SK-N-SH (cell line): ENCODE data around the gene MET. TPM values are rescaled to one million over a fixed set of nuclear protein-coding genes. Genes with fewer than 3 reads are reported as not detected.
A peak's percentile ranks its signal among the peaks of the same experiment; 100 is the strongest.

ENCODE experiments used
- CTCF ChIA-PET: fragments of 300-600, 350-600 bp; formaldehyde crosslinking; extraction: SDS; loops from one replicate; lab custom pipeline; 2021; lab: Yijun Ruan, JAX
- POLR2A ChIA-PET: fragments of 350-600 bp; sonication (Branson Sonifier 250); formaldehyde crosslinking; extraction: SDS; loops from one replicate; lab custom pipeline; 2020; ENCODE audit warnings: antibody characterized with exemption, inconsistent platforms; lab: Yijun Ruan, JAX
- DNase-seq: peaks from one replicate; pipeline ENCODE4 v3.0.0; 2012
- H2AFZ ChIP-seq: fragments of 200-600 bp; sonication (generic); 2 replicates; pipeline ENCODE4 v1.8.1; 2016; ENCODE audit warnings: antibody characterized with exemption, mild to moderate bottlenecking, low read depth
- H3F3A ChIP-seq: fragments of 200-600 bp; sonication (generic); replicated peaks from 2 replicates; pipeline ENCODE3; 2016; ENCODE audit warnings: antibody characterized with exemption, mild to moderate bottlenecking; ENCODE audit not compliant: insufficient read depth
- H3K27ac ChIP-seq, 2 experiments: fragments of 200-500 bp in 1 of 2; fragments of 200-600 bp in 1 of 2; sonication (Bioruptor generic) in 1 of 2; sonication (generic), shearing (Covaris generic) in 1 of 2; 2 replicates each; pipeline versions ENCODE4 v1.5.1 to v1.6.1; 2014 to 2016; ENCODE audit warnings: low read depth in 2 of 2, inconsistent platforms in 1 of 2, low read length in 1 of 2, mild to moderate bottlenecking in 1 of 2, mixed read lengths in 1 of 2
- H3K27me3 ChIP-seq: fragments of 200-600 bp; sonication (generic), shearing (Covaris generic); 2 replicates; pipeline ENCODE4 v1.6.1; 2016; ENCODE audit warnings: mixed run types; ENCODE audit not compliant: insufficient read depth
- H3K36me3 ChIP-seq, 2 experiments: fragments of 200-500 bp in 1 of 2; fragments of 200-600 bp in 1 of 2; sonication (Bioruptor generic) in 1 of 2; sonication (generic) in 1 of 2; replicated peaks in 1 of 2; 2 replicates each; pipeline versions ENCODE3 to v1.5.1; 2014 to 2016; ENCODE audit warnings: low read length in 1 of 2, mild to moderate bottlenecking in 1 of 2; ENCODE audit not compliant: insufficient read depth in 2 of 2, control insufficient read depth in 1 of 2
- H3K4me1 ChIP-seq, 2 experiments: fragments of 200-500 bp in 1 of 2; fragments of 200-600 bp in 1 of 2; sonication (Bioruptor generic) in 1 of 2; sonication (generic), shearing (Covaris generic) in 1 of 2; 2 replicates each; pipeline versions ENCODE4 v1.5.1 to v1.6.1; 2014 to 2016; ENCODE audit warnings: low read depth in 1 of 2, low read length in 1 of 2, mixed run types in 1 of 2; ENCODE audit not compliant: insufficient read depth in 2 of 2, control insufficient read depth in 1 of 2
- H3K4me2 ChIP-seq: fragments of 200-600 bp; sonication (generic), shearing (Covaris generic); 2 replicates; pipeline ENCODE4 v1.6.1; 2017; ENCODE audit warnings: mixed run types
- H3K4me3 ChIP-seq, 2 experiments: fragments of 200-500 bp in 1 of 2; fragments of 200-600 bp in 1 of 2; sonication (Bioruptor generic) in 1 of 2; sonication (generic), shearing (Covaris generic) in 1 of 2; 2 replicates each; pipeline versions ENCODE4 v1.5.1 to v1.8.1; 2014 to 2016; ENCODE audit warnings: low read depth in 2 of 2, inconsistent platforms in 1 of 2, low read length in 1 of 2, mild to moderate bottlenecking in 1 of 2, mixed read lengths in 1 of 2, moderate library complexity in 1 of 2
- H3K79me2 ChIP-seq: fragments of 200-600 bp; sonication (generic); 2 replicates; pipeline ENCODE4 v1.8.1; 2017; ENCODE audit warnings: mild to moderate bottlenecking; ENCODE audit not compliant: insufficient read depth
- H3K9ac ChIP-seq: fragments of 200-600 bp; sonication (generic); 2 replicates; pipeline ENCODE4 v1.6.1; 2017; ENCODE audit warnings: mixed run types
- H3K9me2 ChIP-seq: fragments of 200-600 bp; sonication (generic); 2 replicates; pipeline ENCODE4 v1.6.1; 2017; ENCODE audit warnings: mixed run types
- H3K9me3 ChIP-seq: fragments of 200-600 bp; sonication (generic); 2 replicates; pipeline ENCODE4 v1.6.1; 2017; ENCODE audit warnings: mixed run types, mild to moderate bottlenecking, moderate library complexity
- H4K20me1 ChIP-seq: fragments of 200-600 bp; sonication (generic); 2 replicates; pipeline ENCODE4 v1.6.1; 2017; ENCODE audit warnings: mild to moderate bottlenecking, mixed run types; ENCODE audit not compliant: insufficient read depth
- CHD2 ChIP-seq: fragments of 150-350 bp; IDR thresholded peaks from 2 replicates; pipeline ENCODE4 v1.6.1; 2018; ENCODE audit warnings: low read length; ENCODE audit not compliant: partially characterized antibody
- ELF1 ChIP-seq: IDR thresholded peaks from 2 replicates; pipeline ENCODE4 v1.4.0; 2012
- EP300 ChIP-seq, 2 experiments: IDR thresholded peaks; 2 replicates each; pipeline versions ENCODE4 v1.4.0 to v1.6.1; 2012; ENCODE audit warnings: borderline replicate concordance in 1 of 2, low read depth in 1 of 2, low read length in 1 of 2
- FOXJ3 ChIP-seq: sonication (generic); formaldehyde crosslinking; IDR thresholded peaks from 2 replicates; pipeline ENCODE4 v1.5.1; 2020; ENCODE audit warnings: mild to moderate bottlenecking, missing genetic modification reagents
- FOXM1 ChIP-seq: IDR thresholded peaks from 2 replicates; pipeline ENCODE4 v1.4.0; 2012; ENCODE audit warnings: low read depth, mild to moderate bottlenecking
- JUND ChIP-seq: IDR thresholded peaks from 2 replicates; pipeline ENCODE4 v1.4.0; 2012
- MEF2A ChIP-seq: IDR thresholded peaks from 2 replicates; pipeline ENCODE4 v1.4.0; 2012; ENCODE audit warnings: low read depth, borderline replicate concordance
- NFIC ChIP-seq: IDR thresholded peaks from 2 replicates; pipeline ENCODE4 v1.4.0; 2012; ENCODE audit warnings: borderline replicate concordance
- PBX3 ChIP-seq: IDR thresholded peaks from 2 replicates; pipeline ENCODE4; 2012
- POLR2AphosphoS5 ChIP-seq: IDR thresholded peaks from 2 replicates; pipeline ENCODE4 v1.6.1; 2012; ENCODE audit warnings: low read depth, low read length
- RAD21 ChIP-seq: IDR thresholded peaks from 2 replicates; pipeline ENCODE4 v1.6.1; 2012; ENCODE audit warnings: mild to moderate bottlenecking, low read length
- RCOR1 ChIP-seq: fragments of 150-350 bp; IDR thresholded peaks from 2 replicates; pipeline ENCODE4 v1.6.1; 2017; ENCODE audit warnings: antibody characterized with exemption, low read length
- RFX5 ChIP-seq: IDR thresholded peaks from 2 replicates; pipeline ENCODE4 v1.6.1; 2012; ENCODE audit warnings: mild to moderate bottlenecking, improper control_type of control experiment, low read length
- SMC3 ChIP-seq: IDR thresholded peaks from 2 replicates; pipeline ENCODE4 v1.6.1; 2012; ENCODE audit warnings: low read depth, low read length, improper control_type of control experiment
- USF1 ChIP-seq: IDR thresholded peaks from 2 replicates; pipeline ENCODE4 v1.4.0; 2012; ENCODE audit warnings: low read depth, borderline replicate concordance
- WGBS: methylation state at CpG from one replicate; pipeline ENCODE4 v1.1.6; 2017; ENCODE audit warnings: low lambda C conversion rate; 5-methylcytosine and 5-hydroxymethylcytosine counted together
- polyA plus RNA-seq, 3 experiments: library from polyadenylated mRNA; depleted of rRNA; stranded (reverse); fragments of >200 nt; gene quantifications; 2 replicates each; pipeline ENCODE4 v1.2.3, GENCODE V29; 2012
- TF ChIP-seq, protein P1 (sequence below): fragments of 150-350 bp; IDR thresholded peaks from 2 replicates; pipeline ENCODE4 v1.6.1; 2017; ENCODE audit warnings: antibody characterized with exemption, low read length, low read depth, borderline replicate concordance

MET gene
- polyA plus RNA-seq, 1 of the 3 experiments (the other 2 are of a cell fraction): 38.7 TPM

DNA sequence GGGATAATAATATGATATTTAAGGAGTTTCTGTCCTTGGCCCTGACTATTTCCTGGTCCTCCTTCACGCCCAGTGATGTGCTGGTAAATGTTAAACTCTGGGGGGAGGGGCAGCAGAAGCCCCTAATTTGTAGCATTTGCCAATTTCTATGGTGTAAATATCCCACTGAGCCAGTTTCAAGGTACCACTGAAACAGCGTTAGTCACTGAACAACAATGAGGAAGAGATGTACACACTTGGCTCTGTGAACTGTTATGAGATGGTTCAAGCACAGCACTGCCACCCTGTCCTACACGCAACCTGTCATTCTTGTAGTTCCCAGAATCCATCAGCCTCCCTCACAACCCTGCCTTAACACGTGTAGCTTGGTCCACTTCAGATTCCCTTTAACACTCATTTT, 39.8 kb downstream of the MET start:
- WGBS: 26% methylated on average over 4 of the region's 4 CpGs
- H3K4me3 ChIP-seq: no peak overlapping the region
- H3K4me1 ChIP-seq: peaks cover 7 to 12% of the 10 kb centered on the region in 2 experiments
- ChIA-PET POLR2A (no interaction called here), CTCF (no interaction called here)
- TF ChIP-seq FOXM1 (no peak), SMC3 (no peak), JUND (no peak), MEF2A (no peak), USF1 (no peak), EP300 (IDR thresholded peaks at IDR 0.05; ENCODE audit: borderline replicate concordance in 1 of 2, low read depth in 1 of 2, low read length in 1 of 2) (no peak), NFIC (no peak), POLR2AphosphoS5 (no peak), RAD21 (no peak), PBX3 (no peak), FOXJ3 (CRISPR knock-in tag) (no peak), CHD2 (no peak), ELF1 (no peak), RFX5 (no peak)
- TF ChIP-seq, protein P1, sequence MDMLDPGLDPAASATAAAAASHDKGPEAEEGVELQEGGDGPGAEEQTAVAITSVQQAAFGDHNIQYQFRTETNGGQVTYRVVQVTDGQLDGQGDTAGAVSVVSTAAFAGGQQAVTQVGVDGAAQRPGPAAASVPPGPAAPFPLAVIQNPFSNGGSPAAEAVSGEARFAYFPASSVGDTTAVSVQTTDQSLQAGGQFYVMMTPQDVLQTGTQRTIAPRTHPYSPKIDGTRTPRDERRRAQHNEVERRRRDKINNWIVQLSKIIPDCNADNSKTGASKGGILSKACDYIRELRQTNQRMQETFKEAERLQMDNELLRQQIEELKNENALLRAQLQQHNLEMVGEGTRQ: no peak
- no peak overlapping the region for H3K9ac ChIP-seq
- no peak for DNase-seq
- H2AFZ ChIP-seq: no peak overlapping the region
- peak overlapping the region; percentile 50 to 69; a peak in 3 of 4 replicates for H3K27ac ChIP-seq
- H3K36me3 ChIP-seq: peaks cover 0 to 8% of the 10 kb centered on the region in 2 experiments
- H3F3A ChIP-seq: peaks cover 35% of the 10 kb centered on the region
- no peak overlapping the region for H3K4me2 ChIP-seq
- H4K20me1 ChIP-seq: no peaks in the 10 kb centered on the region
- H3K9me2 ChIP-seq: no peaks in the 10 kb centered on the region
- peaks cover 64% of the 10 kb centered on the region for H3K79me2 ChIP-seq
- H3K9me3 ChIP-seq: no peaks in the 10 kb centered on the region
- peaks cover 6% of the 10 kb centered on the region; the same call in 1 of the 2 replicates for H3K27me3 ChIP-seq

DNA sequence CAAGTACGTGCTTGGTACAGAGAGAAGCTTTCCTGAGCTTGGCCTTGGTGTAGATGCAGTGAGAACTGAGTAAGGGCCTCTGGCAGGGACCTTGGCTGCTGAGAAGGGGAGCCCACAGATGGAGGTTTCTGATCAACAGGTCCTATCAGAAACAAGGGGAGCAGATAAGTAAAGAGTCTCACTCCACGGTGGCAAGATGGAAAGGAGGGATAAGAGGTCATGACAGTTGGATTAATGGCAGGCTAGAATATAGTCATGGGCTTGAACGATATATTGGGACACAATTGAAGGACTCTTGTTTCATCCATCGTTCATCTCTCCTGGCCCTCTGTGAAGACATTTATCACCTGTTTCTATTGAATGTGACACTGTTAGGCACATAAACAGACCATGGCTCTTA, 41.5 kb downstream of the MET start:
- Histone ChIP-seq H3K4me2 (peak overlapping the region; percentile 22; the same call in 1 of the 2 replicates), H3K4me3 (no peak overlapping the region), H3K4me1 (peaks cover 11 to 13% of the 10 kb centered on the region in 2 experiments; a peak in 3 of 4 replicates), H3K36me3 (peaks cover 0 to 8% of the 10 kb centered on the region in 2 experiments), H3K79me2 (peaks cover 55% of the 10 kb centered on the region), H3K9me3 (no peaks in the 10 kb centered on the region), H3K27ac (peak overlapping the region; percentile 69 to 72; a peak in 3 of 4 replicates), H3K9me2 (no peaks in the 10 kb centered on the region), H3K27me3 (peaks cover 6% of the 10 kb centered on the region; the same call in 1 of the 2 replicates), H4K20me1 (no peaks in the 10 kb centered on the region), H3K9ac (no peak overlapping the region; the same call in 1 of the 2 replicates), H3F3A (peaks cover 42% of the 10 kb centered on the region), H2AFZ (no peak overlapping the region)
- DNase-seq: no peak
- POLR2A ChIA-PET: no interaction called here
- no peak for TF ChIP-seq RCOR1
- CTCF ChIA-PET: interaction anchor here (0.6 kb wide), 1 partner anchor 224 kb away, joined by 3 read pairs; no protein-coding TSS in a partner anchor
- 19% methylated on average over 4 of the region's 4 CpGs for WGBS
